NCI-H2107 treated with DMSO at 0.1 percent for 48 hours (cell line): ENCODE data around the gene ASTN1.

Experiments used
- DNase-seq: peaks from one replicate; lab custom pipeline; 2025; ENCODE audit not compliant: unreplicated experiment; lab: John Stamatoyannopoulos, UW

The ASTN1 gene

GRCh38 chr1:177044390-177044789, 120.1 kb downstream of the ASTN1 start:
- DNase-seq, result no peak

GRCh38 chr1:177043597-177043996, 120.9 kb downstream of the ASTN1 start:
- DNase-seq, result no peak

- no peak for DNase-seq
These were observed 128.9 kb downstream of the ASTN1 start for GRCh38 chr1:177035586-177035985.

GRCh38 chr1:177033628-177034027, 130.9 kb downstream of the ASTN1 start:
- no peak for DNase-seq

- DNase-seq, result no peak
These were observed 132.1 kb downstream of the ASTN1 start for GRCh38 chr1:177032434-177032833.

GRCh38 chr1:177024623-177025022, 139.9 kb downstream of the ASTN1 start:
- no peak for DNase-seq

GRCh38 chr1:177023726-177024125, 140.8 kb downstream of the ASTN1 start:
- no peak for DNase-seq

GRCh38 chr1:177023249-177023648, 141.3 kb downstream of the ASTN1 start:
- no peak for DNase-seq

- DNase-seq, result no peak
These were observed 142.8 kb downstream of the ASTN1 start for GRCh38 chr1:177021687-177022086.

- no peak for DNase-seq
These were observed 143.5 kb downstream of the ASTN1 start for GRCh38 chr1:177020851-177021589.

- DNase-seq, result no peak
These were observed 147.1 kb downstream of the ASTN1 start for GRCh38 chr1:177017287-177017852.

- DNase-seq, result no peak
These were observed 150.2 kb downstream of the ASTN1 start for GRCh38 chr1:177014325-177014724.

- no peak for DNase-seq
These were observed 152.1 kb downstream of the ASTN1 start for GRCh38 chr1:177012342-177012925.

GRCh38 chr1:177011508-177011907, 153.0 kb downstream of the ASTN1 start:
- no peak for DNase-seq

GRCh38 chr1:177010211-177010825, 154.2 kb downstream of the ASTN1 start:
- no peak for DNase-seq

- no peak for DNase-seq
These were observed 155.9 kb downstream of the ASTN1 start for GRCh38 chr1:177008653-177009052.

GRCh38 chr1:177007437-177008161, 156.9 kb downstream of the ASTN1 start:
- no peak for DNase-seq

- no peak for DNase-seq
These were observed 161.6 kb downstream of the ASTN1 start for GRCh38 chr1:177002891-177003290.

- peak; percentile 61 for DNase-seq
These were observed 163.0 kb downstream of the ASTN1 start for GRCh38 chr1:177001556-177001955.

GRCh38 chr1:176998183-176998795, 166.2 kb downstream of the ASTN1 start:
- DNase-seq, result peak; percentile 85
